Stimulated activated CD8-positive, alpha-beta memory T cell treated with anti-CD3 and anti-CD28 coated beads, Interleukin-4, amount 100 ng/mL, for 48 hours (primary cell): ENCODE measurements around the gene PLAAT1.

Experiments
- DNase-seq: peaks from one replicate; pipeline ENCODE4 v3.0.0-alpha.2; 2020

Gene PLAAT1

DNA sequence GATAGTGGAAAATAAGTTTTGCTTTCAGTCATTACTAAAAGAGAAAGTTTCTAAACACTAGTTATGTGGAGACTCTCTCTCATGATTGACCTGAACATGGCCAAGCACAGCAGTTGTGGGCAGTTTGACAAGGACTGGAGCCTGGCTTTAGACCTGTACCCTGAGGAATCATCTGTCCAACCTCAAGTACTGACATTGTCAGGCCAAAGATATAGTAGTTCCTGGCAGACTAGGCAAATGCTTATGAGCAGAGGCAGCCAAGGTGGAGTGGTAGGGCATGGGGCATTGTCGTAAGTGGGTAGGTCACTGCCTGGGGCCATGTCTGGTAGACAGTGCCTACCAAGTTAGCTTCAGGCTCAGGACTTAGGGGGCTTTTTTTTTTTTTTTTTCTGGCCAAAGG, 20.9 kb downstream of the PLAAT1 start:
- no peak for DNase-seq

DNA sequence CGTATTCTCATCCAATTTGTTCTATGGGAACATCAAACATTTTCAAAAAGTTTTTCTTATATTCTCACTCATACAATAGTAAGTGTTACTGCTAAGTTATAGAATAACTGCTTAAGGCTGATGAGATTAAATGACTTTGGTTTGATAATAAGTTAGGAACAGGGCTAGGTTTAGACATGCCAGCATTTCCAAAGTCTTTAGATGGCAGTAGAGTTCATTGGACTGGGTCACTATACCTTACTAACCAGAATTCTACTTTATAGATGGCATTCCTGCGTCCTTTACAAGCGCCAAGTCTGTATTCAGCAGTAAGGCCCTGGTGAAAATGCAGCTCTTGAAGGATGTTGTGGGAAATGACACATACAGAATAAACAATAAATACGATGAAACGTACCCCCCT, 21.7 kb downstream of the PLAAT1 start:
- no peak for DNase-seq

DNA sequence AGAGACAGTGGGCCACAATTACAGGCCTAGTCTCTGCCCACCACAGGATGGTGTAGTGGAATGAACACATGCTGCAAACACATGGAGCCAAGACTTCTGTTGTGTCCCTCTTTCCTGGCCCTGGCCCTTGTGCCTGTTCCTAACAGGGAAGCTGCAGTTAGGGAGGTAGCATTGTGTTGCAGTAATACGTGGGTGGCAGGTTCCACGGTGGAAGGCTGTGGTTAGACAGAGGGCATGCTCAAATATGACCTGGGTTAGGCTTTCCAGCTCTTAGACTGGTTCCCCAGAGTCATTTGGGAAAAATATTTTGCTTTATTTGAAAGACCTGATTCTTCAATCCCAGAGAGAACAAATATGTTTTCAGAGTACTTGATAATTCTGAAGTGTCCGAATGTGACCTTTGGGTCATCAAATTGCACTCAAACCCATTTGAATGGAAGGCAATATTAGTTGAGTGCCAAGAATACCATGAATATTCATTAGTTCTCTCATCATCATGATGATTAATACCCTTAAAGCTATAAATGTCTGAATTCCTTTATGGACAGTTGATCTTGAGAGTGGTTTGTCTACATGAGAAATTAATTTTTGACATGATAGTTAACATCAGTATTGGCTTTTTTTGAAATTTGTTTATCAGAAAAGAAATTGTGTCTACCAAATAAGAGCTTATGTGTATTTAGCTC, 28.5 kb downstream of the PLAAT1 start:
- no peak for DNase-seq

DNA sequence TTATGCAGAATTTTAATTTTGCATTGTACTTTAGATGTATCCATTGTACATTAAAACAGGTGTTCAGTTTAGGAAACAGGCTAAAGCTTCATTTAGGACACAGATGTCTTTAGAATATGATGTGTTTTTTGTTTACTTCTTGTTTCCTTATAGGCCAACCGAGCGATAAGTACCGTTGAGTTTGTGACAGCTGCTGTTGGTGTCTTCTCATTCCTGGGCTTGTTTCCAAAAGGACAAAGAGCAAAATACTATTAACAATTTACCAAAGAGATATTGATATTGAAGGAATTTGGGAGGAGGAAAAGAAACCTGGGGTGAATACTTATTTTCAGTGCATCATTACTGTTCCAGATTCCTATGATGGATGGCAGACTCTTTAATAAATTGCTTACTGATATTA, 29.4 kb downstream of the PLAAT1 start:
- no peak for DNase-seq

DNA sequence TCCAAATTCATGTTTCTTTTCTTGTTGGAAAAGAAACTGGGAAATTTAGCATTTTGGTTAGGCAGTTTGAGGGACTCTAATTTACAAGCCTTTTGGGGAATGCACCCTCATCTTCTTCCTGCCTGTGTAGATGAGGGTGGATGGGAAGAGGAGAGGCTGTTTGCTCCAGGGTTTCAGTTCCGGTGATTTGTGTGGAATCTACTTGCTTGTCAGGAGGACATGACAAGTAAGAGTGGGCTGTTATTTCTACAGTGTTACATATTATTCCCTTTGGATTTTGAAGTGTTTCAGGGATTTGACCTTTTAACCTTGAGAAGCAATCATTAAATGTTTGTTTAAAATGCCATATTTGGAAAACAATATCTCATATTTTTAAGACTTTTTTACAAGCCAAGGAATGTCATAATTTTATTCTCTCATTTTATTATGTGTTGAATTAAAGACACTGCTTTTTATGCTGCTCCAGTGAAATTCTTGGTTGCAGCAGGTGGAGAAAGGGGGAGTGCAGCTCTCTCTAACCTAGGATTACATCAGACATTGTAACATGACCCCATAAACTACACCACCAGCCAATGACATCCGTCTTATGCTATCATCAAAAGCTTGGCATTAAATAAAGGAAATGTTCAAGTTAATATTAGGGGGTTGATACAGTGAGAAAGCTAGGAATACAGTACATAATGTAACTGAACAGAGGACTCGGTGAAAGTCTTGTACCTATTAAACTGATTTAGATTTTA, 30.2 kb downstream of the PLAAT1 start:
- DNase-seq, result no peak

DNA sequence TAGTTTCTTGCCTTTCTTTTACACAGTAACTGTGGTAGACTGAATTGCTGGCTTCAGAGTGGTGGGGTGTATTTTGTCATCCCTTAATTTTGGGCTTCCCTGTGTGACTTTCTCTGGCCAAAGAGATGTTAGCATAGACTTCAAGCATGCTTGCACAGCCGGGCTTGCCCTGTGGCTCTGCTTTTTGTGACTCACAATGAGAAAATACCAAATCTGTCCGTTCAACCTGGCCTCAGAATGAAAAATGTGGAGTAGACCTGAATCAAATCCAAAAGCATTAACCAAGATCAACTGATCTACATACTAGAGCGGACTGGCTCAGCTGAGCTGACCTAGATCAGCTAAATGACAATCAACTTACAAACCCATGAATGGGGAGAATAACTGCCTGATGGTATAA, 51.4 kb downstream of the PLAAT1 start:
- DNase-seq, result no peak

DNA sequence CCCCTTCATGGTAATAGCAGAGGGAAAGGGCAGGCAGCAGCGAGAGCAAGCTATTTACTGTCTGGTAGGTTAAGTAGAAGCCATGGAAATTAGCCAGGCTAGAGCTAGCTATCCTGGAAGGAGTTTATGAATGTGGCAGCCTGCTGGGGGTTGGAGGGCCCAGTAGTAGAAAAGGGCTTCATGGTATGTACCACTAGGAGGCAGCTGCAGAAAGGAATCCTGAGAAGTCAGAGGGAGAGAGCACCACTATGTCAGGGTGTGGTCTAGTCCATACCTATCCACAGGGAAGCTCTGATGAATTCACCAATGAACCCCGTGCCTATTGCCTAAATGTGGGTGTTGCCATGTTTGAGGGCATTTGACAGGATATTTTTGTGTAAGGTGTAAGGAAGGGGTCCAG, 55.0 kb downstream of the PLAAT1 start:
- no peak for DNase-seq

DNA sequence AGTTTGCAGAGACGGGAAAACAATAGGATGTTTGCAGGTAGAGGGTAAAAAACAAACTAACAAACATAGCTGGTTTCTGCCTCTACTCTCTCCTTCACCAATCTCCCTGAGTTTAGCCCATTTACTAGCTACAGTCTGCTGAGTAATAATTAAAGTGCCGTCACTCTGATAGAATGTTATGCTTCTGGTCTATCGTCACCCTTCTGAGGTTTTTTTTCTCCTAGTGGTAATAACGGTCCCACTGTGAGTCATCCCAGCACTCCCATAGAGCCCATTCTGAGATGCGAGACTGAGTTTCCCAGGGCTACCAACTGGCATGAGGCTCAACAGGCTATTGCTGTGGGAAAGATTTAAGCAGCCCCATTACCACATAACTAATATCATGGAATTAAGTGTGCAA, 56.4 kb downstream of the PLAAT1 start:
- DNase-seq, result no peak

DNA sequence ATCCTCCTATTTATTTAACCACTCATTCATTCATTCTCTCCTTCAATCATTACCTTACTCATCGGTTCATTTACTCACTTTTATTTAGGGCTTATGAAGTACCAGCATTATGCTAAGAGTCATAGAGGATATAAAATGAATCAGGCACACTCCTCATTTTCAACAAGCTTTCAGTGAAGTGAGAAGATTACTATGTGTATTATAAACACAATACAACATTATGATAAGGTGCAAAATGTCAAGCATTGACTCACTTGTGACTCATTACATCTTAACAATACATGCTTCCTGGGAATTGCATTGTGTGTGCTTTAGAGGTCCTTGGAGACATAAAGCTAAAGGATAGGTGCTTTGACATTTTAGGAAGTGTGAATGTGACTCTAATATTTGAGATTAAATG, 60.4 kb downstream of the PLAAT1 start:
- DNase-seq, result no peak

DNA sequence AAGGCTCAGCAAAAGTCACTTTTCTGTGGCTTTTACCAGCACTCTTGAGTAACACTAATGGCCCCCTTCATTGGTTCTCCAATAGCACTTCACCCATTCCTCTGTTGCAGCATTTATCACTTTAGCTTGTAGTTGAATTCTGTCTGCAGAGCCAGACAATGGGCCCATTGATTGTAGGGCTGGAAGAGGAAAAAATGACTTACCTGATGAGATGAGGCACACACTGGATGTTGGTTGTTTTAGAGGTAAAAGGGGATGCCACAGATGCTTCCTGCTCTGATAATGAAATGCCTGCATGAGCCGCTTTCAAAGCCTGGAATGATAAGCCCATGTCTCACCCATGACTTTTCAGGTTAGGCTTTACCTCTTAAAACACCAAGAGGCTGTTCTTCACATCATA, 64.3 kb downstream of the PLAAT1 start:
- no peak for DNase-seq

DNA sequence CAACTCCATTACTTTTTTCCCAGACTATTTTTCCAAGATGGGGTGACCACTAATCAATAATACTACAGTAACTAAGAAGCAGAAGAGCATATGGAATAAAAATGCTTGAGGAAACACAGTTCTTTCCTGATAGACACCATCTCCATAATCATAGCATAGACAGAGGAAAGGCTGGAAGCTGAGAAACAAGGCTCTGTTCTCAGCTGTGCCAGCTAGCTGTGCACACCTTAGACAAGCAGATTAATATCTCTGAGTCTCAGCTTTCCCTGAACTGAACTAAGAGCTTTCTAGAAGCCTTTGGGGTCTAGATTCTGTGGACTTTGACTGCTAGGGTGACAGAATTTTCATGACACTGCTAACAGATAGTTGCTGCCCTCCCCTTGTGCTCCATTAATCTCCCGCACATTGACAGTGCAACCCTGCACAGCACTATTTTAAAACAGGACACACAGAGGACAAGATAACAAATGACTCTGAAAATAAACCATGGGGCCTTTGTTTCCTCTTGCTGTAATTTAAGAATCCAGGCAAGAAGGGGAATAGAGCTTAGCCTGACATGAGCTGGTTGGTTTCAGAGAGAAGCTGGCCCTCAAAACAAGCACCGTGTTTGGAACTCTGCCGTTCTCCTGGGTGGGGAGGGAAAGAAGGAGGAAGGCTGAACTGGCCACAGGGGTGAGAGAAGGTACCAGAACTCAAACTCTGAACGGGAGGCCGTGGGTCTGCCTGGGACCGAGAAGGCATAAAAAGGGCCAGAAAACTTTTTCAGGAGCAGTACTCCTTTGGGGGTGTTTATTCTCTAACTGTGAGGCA, 70.1 kb downstream of the PLAAT1 start:
- DNase-seq, result no peak

DNA sequence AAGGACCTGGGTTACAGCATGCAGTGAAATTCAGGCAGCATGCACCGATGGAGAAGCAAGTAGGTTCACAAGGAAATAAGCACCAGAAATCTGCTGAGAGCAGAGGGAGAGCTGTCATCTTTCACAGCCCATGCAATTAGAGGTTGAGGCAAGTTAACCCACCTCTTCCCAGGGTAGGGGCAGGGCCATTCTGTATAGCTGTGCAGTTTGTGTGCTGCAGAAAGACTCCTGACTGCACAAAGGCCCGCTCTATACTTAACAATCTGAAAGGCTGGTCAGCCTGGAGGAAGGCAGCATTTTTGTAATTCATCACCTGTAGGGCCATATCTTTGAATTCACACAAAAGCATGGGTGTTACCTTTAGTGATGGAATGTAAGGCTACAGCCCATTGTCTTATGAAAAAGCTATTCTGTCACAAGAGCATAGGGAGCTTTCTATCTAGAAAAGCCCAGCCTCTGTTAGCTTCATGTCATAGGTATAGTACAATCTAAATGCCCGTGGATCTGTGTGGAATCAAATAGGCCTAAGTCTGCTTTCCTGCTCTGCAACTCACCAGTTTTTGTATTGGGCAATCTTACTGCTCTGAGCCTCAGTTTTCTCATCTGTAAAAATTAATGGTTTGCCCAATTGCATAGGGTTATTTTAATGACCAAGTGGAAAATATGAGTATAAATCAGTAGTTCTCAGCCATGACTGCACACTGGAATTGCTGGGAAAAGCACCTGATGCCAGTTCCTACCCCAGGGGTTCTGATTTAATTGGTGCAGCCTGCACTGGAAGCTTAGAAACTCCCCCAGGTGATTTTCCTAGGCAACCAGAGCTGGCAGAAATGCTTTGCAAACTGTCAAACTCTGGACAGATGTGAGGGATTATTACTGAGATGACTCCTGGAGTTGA, 72.3 kb downstream of the PLAAT1 start:
- no peak for DNase-seq

DNA sequence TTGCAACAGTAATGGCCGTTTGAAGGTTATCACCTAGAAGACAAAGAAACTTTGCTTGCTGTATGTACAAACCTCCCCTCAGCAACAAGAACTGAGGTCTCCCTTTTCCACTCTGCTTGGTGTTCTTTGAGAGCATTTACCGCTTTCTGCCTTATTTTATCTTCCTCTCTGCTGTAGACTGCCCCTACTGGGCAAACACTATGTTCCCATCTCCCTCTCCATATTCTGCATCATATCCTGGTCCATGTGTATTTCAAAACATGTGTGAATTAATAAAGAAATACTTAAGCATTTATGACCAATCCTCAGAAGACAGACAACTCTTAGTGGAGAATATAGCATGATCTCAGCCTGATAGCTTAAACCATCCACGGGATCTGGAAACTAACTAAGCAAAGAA, 73.1 kb downstream of the PLAAT1 start:
- DNase-seq, result no peak

DNA sequence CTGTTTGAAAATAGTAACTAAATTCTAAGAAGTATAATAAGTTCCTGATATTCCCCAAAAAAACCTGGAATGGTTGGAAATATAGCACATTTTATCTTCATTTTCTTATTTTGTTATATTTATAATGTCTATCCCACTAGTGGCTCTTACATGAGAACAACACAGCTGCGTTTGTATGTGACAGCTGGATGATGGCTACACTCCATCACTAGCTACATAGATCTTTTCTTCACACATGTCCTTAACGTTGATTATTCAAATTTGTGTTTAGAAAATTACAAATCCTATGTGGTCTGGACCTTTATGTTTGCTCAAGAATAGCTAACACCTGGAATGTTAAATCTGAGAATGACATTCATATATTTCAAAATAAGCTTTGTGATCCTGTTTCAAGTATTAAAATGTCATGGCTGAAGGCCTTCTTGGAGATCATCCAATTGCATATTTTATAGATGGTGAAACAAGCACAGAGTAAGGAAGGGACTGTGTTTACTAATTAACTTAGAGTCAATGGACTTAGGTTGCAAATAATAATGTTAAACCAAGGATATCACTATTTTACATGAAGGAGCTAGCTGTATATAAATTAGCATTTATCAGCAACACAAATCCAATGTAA, 76.8 kb downstream of the PLAAT1 start:
- no peak for DNase-seq
